Epithelial cell of proximal tubule (primary cell): ENCODE results near the gene ASAP2. TPM values are rescaled to one million over a fixed set of nuclear protein-coding genes. Genes with fewer than 3 reads are reported as not detected.

Experiments used
- DNase-seq: peaks from one replicate; pipeline ENCODE4 v3.0.0-alpha.2; 2011; ENCODE audit warnings: low read depth
- H3K4me3 ChIP-seq: 2 replicates; pipeline ENCODE4 v1.5.1; 2011; ENCODE audit warnings: low read depth, mild to moderate bottlenecking, low read length
- total RNA-seq: library from RNA; depleted of rRNA; stranded (reverse); fragments of >200 nt; gene quantifications from 2 replicates; pipeline ENCODE4 v1.2.3, GENCODE V29; 2015
- TF ChIP-seq, protein P1 (sequence below): conservative IDR thresholded peaks from 2 replicates; pipeline ENCODE4 v1.5.1; 2012; ENCODE audit warnings: low read depth, mild to moderate bottlenecking, low read length

The ASAP2 gene
- total RNA-seq, 1 donor from 2014 or later: 33.0 TPM

DNA sequence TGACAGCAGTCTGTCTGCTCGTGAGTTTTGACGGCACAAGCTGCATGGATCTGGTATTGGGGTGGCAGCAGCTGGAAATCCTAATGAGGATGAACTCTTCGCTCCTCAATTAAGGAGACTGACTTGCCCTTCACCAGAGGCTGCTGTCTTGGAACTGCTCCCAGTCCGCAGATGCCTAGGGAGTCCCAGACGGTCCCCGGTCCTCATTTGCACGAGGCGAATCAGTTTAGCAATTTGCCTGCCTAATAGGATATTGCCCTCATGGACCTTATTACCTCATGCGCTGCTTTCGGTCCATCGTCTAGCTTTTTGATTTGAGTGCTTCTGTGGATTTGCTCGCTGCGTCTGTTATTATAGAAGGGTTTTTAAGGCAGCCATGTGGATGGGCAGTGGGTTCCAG is 40.6 kb downstream of the ASAP2 start:
- TF ChIP-seq, protein P1, sequence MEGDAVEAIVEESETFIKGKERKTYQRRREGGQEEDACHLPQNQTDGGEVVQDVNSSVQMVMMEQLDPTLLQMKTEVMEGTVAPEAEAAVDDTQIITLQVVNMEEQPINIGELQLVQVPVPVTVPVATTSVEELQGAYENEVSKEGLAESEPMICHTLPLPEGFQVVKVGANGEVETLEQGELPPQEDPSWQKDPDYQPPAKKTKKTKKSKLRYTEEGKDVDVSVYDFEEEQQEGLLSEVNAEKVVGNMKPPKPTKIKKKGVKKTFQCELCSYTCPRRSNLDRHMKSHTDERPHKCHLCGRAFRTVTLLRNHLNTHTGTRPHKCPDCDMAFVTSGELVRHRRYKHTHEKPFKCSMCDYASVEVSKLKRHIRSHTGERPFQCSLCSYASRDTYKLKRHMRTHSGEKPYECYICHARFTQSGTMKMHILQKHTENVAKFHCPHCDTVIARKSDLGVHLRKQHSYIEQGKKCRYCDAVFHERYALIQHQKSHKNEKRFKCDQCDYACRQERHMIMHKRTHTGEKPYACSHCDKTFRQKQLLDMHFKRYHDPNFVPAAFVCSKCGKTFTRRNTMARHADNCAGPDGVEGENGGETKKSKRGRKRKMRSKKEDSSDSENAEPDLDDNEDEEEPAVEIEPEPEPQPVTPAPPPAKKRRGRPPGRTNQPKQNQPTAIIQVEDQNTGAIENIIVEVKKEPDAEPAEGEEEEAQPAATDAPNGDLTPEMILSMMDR: no peak
- no peak for DNase-seq
- no peak overlapping the region for H3K4me3 ChIP-seq

DNA sequence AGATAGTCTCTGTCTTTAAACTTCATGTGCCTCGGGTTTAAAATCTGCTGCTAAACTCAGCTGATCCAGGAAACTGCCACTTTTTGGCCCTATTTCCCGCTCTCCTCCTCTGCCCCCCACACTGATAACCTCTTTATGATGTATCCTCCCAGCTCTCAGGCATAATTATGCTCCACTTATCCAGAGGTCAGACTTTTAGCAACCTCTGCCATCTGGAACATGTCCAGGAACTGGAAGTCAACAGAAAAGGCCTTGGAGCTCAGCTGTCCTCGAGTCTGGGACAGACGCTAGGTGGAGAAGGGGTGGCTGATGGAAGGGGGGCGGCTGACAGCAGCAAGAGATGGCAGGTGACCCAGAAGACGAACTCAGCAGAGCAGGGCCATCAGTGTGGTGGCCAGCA is 41.2 kb downstream of the ASAP2 start:
- TF ChIP-seq, protein P1: no peak
- DNase-seq: no peak
- H3K4me3 ChIP-seq: no peak overlapping the region

DNA sequence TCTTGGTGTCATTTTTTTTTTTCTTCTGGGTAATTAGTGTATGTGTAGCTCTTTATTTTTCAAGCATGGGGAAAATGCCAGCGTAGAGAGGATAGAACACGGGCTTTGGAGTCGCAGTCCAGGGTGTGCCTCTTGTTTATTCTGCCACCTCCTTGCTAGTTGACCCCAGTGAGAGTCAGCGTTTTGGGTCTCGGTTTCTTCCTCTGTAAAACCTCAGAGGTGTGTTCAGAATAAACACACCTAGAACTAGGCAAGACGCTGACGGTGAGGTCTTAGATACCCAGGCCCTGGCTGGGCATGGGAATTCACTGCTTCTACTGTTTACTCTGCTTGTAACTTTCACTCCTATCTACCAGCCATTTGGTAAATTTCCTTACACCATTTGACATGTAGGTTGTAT is 41.8 kb downstream of the ASAP2 start:
- TF ChIP-seq, protein P1: no peak
- H3K4me3 ChIP-seq: no peak overlapping the region
- no peak for DNase-seq

DNA sequence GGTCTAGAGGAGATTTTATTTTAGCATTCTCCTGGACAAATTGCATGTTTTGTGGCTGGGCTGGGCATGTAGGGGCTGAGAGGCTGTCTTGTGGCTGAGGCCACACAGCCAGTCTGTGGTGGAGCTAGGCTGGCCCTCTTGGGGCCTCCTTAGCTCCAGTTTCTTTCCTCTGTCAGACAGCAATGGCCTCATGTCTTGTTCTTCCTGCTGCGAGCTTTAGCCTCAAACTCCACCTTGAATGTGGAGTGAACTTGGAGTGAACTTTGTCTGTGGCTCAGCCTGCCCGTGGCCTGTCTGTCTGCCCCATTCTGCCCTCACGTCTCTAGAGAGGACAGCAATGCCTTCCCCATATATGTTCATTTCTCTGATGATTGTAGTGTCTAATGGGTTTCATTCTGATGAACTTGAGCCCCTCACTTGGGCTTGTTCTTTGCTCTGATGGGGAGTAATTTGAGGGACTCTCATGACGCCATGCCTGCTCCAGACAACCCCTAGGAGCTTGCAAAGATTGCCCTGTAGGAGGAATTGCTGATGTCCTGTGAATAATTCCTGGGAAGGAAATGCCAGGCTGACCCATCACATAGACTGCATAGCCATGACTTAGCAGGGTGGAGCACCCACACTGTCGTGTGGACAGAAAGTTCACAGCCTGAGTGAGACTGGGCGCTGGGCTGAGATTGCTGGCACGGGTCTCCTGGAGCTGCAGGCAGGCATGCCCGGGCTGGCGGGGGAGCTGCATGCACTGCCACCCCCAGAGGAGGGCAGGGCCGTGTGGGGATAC is 42.6 kb downstream of the ASAP2 start:
- no peak for DNase-seq
- H3K4me3 ChIP-seq: no peak overlapping the region
- TF ChIP-seq, protein P1: no peak

DNA sequence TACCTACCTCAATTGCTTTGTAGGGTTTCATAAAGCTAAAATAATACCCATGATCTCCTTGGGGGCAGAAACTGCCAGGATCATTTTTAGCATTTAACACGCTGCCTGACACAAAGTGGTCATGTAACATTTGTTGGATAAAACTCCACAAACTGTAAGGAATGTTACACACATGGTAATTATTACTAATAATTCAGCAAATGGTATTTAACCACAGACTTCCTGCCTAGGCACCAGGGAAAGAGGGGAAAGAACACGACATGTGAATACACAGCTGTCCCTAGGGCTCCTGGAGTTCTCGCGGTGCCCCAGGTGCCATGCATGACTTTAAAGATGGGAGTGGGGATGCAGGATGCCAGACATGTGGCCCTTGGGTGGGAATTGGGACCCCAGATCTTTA is 43.5 kb downstream of the ASAP2 start:
- no peak overlapping the region for H3K4me3 ChIP-seq
- TF ChIP-seq, protein P1: no peak
- DNase-seq: no peak

DNA sequence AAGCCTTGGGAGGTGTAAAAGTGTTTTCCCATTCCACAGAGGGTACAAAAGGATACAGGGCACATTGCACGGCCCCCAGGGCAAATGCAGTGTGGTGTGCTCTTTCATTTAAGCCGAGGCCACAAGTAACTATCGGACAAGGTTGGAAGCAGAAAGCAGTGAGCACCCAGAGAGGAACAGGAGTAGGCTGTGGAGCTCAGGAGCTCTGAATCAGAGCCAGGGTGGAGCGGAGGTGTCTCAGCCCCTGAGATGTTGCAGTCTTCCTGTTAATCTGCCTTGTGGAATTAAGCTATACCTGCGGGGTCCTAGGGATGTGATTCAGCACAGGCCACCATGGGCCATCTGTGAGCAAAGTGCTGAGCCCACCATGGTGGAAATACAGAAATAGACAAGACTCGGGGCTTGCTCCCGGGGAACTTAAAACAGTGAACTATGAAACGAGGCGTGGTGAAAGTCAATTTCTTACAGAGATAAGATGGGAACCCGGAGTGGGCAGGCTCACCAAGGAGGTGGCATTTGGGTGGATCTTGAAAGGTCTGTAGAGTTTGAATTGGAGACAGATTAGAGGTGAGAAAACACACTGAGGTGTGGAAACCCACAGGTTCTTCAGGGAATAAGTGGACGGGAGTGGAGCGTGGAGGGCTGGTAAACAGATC is 44.0 kb downstream of the ASAP2 start:
- no peak for DNase-seq
- H3K4me3 ChIP-seq: no peak overlapping the region
- TF ChIP-seq, protein P1: no peak
